Measurements from ENCODE around the gene CFAP73. TPM values are rescaled to one million over a fixed set of nuclear protein-coding genes. Genes with fewer than 3 reads are reported as not detected.

Gene CFAP73
- total RNA-seq, 4 donors from 2014 or later, result not detected

DNA sequence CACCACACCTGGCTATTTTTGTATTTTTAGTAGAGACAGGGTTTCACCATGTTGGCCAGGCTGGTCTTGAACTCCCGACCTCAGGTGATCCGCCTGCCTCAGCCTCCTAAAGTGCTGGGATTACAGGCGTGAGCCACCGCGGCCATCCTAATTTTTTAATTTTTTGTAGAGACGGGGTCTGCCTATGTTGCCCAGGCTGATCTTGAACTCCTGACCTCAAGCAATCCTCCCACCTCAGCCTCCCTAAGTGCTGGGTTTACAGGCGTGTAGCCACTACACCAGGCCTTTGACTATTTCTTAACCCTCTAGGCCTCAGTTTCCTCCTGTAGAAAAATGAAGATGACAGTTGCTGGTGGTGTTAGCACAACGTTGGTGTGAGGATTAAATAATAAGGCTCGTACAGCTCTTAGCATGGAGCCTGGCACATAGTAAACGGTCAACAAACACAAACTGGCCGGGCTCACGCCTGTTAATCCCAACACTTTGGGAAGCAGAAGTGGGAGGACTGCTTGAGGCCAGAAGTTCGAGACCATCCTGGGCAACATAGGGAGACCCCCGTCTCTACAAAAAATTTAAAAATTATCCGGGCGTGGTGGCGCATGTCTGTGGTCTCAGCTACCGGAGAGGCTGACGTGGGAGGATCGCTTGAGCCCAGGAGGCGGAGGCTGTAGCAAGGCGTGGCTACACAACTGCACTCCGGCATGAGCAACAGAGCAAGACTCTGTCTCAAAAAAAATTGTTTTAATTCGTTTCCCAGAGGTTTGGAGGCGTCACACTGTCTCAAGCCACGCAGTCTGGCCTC lies 34.8 kb downstream of the CFAP73 start:
- TF ChIP-seq, protein P1, sequence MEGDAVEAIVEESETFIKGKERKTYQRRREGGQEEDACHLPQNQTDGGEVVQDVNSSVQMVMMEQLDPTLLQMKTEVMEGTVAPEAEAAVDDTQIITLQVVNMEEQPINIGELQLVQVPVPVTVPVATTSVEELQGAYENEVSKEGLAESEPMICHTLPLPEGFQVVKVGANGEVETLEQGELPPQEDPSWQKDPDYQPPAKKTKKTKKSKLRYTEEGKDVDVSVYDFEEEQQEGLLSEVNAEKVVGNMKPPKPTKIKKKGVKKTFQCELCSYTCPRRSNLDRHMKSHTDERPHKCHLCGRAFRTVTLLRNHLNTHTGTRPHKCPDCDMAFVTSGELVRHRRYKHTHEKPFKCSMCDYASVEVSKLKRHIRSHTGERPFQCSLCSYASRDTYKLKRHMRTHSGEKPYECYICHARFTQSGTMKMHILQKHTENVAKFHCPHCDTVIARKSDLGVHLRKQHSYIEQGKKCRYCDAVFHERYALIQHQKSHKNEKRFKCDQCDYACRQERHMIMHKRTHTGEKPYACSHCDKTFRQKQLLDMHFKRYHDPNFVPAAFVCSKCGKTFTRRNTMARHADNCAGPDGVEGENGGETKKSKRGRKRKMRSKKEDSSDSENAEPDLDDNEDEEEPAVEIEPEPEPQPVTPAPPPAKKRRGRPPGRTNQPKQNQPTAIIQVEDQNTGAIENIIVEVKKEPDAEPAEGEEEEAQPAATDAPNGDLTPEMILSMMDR (IDR thresholded peaks at IDR 0.05; ENCODE audit: low read depth), result no peak

- TF ChIP-seq, protein P1 (IDR thresholded peaks at IDR 0.05; ENCODE audit: low read depth), result no peak
Measured at GRCh38 chr12:113184900-113185179, 35.3 kb downstream of the CFAP73 start.

- TF ChIP-seq, protein P1 (IDR thresholded peaks at IDR 0.05; ENCODE audit: low read depth), result no peak
Measured at GRCh38 chr12:113185180-113186032, 35.9 kb downstream of the CFAP73 start, which contains the start of the genes DDX54 and RITA1. DDX54 (minus strand) TSS chr12:113185478; CDS start chr12:113185451, 27 bp downstream. RITA1 (plus strand) TSS chr12:113185721; CDS start chr12:113186747, 1,026 bp downstream.

GRCh38 chr12:113186033-113186365 lies 36.5 kb downstream of the CFAP73 start:
- TF ChIP-seq, protein P1 (IDR thresholded peaks at IDR 0.05; ENCODE audit: low read depth), result no peak

DNA sequence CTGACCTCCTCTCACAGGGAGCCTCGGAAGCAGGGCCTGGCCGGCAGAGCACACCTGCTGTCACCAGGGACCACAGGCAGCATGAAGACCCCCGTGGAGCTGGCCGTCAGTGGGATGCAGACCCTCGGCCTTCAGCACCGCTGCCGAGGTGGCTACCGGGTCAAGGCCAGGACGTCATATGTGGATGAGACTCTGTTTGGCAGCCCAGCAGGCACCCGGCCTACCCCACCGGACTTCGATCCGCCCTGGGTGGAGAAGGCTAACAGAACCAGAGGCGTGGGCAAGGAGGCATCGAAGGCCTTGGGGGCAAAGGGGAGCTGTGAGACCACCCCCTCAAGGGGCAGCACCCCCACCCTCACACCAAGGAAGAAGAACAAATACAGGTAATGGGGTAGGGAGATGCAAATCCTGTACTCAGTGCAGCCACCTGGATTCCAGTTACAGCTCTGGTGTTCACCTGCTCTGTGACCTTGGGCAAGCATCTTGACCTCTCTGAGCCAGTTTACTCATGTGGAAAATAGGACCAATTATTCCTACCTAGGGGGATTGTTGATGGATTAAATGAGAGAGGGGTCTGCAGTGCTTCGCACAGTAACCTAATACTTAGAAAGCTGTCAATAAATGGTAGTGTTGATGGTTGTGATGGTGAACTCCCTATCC lies 37.3 kb downstream of the CFAP73 start:
- TF ChIP-seq, protein P1 (IDR thresholded peaks at IDR 0.05; ENCODE audit: low read depth), result no peak

- TF ChIP-seq, protein P1 (IDR thresholded peaks at IDR 0.05; ENCODE audit: low read depth), result no peak
Measured at GRCh38 chr12:113189361-113189760, 39.8 kb downstream of the CFAP73 start.

- TF ChIP-seq, protein P1 (IDR thresholded peaks at IDR 0.05; ENCODE audit: low read depth), result no peak
Measured at GRCh38 chr12:113190761-113191160, 41.2 kb downstream of the CFAP73 start.
